HEK293T (cell line): ENCODE data around the gene ATG5.
"Not testable (repeated sequence)": the region's sequence is repeated elsewhere in the genome, so short reads cannot be mapped to it uniquely, and the experiment has no call there.

Experiments
- CTCF ChIA-PET: fragments of 350-600 bp; formaldehyde crosslinking; extraction: SDS; loops from one replicate; lab custom pipeline; 2021; ENCODE audit warnings: antibody characterized with exemption, inconsistent platforms; lab: Yijun Ruan, JAX
- POLR2A ChIA-PET: fragments of 350-600 bp; formaldehyde crosslinking; extraction: SDS; loops from one replicate; lab custom pipeline; 2020; ENCODE audit warnings: antibody characterized with exemption, inconsistent platforms; lab: Yijun Ruan, JAX
- DNase-seq: peaks from one replicate; pipeline ENCODE4 v3.0.0; 2012; ENCODE audit warnings: mixed read lengths; ENCODE audit errors: extremely low spot score
- ARNT ChIP-seq: fragments of 450-650 bp; IDR thresholded peaks from 2 replicates; pipeline ENCODE4 v1.6.1; 2017; ENCODE audit warnings: mild to moderate bottlenecking
- BHLHE40 ChIP-seq: fragments of 450-650 bp; IDR thresholded peaks from 2 replicates; pipeline ENCODE4 v1.6.1; 2016; ENCODE audit warnings: mild to moderate bottlenecking, moderate library complexity, borderline replicate concordance
- CTBP1 ChIP-seq: fragments of 450-650 bp; IDR thresholded peaks from 2 replicates; pipeline ENCODE4 v1.6.1; 2016; ENCODE audit warnings: borderline replicate concordance
- ELF4 ChIP-seq: fragments of 450-650 bp; IDR thresholded peaks from 2 replicates; pipeline ENCODE4 v1.6.1; 2017; ENCODE audit warnings: antibody characterized with exemption
- FOXA1 ChIP-seq: fragments of 450-650 bp; IDR thresholded peaks from 2 replicates; pipeline ENCODE4 v1.6.1; 2016; ENCODE audit warnings: mild to moderate bottlenecking
- FOXK2 ChIP-seq: fragments of 450-650 bp; IDR thresholded peaks from 2 replicates; pipeline ENCODE4 v1.6.1; 2016; ENCODE audit warnings: mild to moderate bottlenecking
- FOXM1 ChIP-seq: fragments of 450-650 bp; IDR thresholded peaks from 2 replicates; pipeline ENCODE4 v1.6.1; 2017; ENCODE audit warnings: mild to moderate bottlenecking, borderline replicate concordance
- HDGF ChIP-seq: fragments of 450-650 bp; IDR thresholded peaks from 2 replicates; pipeline ENCODE4 v1.6.1; 2017; ENCODE audit warnings: antibody characterized with exemption, borderline replicate concordance
- L3MBTL2 ChIP-seq: fragments of 450-650 bp; conservative IDR thresholded peaks from 2 replicates; pipeline ENCODE4 v1.6.1; 2016; ENCODE audit warnings: mild to moderate bottlenecking
- LEF1 ChIP-seq: fragments of 450-650 bp; IDR thresholded peaks from 2 replicates; pipeline ENCODE4 v1.6.1; 2017; ENCODE audit warnings: mild to moderate bottlenecking, borderline replicate concordance
- NFRKB ChIP-seq: fragments of 450-650 bp; IDR thresholded peaks from 2 replicates; pipeline ENCODE4 v1.6.1; 2016; ENCODE audit warnings: mild to moderate bottlenecking, moderate library complexity
- SP1 ChIP-seq: fragments of 450-650 bp; IDR thresholded peaks from 2 replicates; pipeline ENCODE4 v1.6.1; 2017
- SUZ12 ChIP-seq: fragments of 450-650 bp; IDR thresholded peaks from 2 replicates; pipeline ENCODE4 v1.6.1; 2016; ENCODE audit warnings: mild to moderate bottlenecking
- TARDBP ChIP-seq: fragments of 450-650 bp; IDR thresholded peaks from 2 replicates; pipeline ENCODE4 v1.6.1; 2016
- ZNF384 ChIP-seq: fragments of 450-650 bp; IDR thresholded peaks from 2 replicates; pipeline ENCODE4 v1.6.1; 2016
- TF ChIP-seq, protein P1 (sequence below): fragments of 450-650 bp; IDR thresholded peaks from 2 replicates; pipeline ENCODE4 v1.6.1; 2016

Gene ATG5

DNA sequence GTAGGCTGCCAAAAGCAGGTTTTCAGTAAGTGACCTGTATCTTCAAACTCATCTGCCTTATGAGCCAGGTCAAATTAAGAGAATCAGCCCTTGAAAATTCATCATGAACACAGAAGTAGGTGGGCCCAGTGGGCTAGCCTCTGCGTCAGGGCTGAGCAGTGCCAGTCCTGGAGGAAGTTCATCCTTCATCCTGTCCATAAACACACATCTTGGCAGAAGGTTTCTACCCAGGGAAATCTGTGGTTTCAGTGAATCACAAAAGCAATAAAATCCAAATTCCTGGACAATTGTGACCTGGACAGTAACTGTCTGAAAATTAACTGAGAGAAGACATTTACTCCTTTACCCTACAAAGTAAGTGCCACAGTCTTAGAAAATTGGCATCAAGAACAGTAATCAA lies 72.4 kb downstream of the ATG5 start:
- CTCF ChIA-PET, result interaction anchor here (0.5 kb wide), 1 partner anchor 515 kb away, joined by 3 read pairs; no protein-coding TSS in a partner anchor
- POLR2A ChIA-PET, result no interaction called here

DNA sequence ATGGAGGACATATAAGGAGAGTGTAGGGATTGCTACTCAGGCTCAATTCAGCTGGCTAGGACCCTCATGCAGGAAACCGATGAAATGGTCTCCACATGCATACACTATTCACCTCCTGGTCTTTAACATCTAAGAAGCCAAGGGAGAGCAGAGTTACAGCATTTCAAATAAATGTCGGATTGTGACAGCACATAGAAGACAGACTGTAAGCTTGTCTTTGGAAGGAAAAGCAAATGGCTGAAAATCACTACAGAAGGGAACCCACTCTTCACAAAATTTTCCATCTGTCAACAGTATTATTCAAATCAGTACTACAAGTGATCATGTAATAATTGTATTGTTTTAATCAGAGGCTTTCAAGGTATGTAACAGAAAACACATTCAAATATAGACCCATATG lies 72.9 kb downstream of the ATG5 start:
- ChIA-PET CTCF (interaction anchor here (1.0 kb wide), 1 partner anchor 48 kb away, joined by 4 read pairs; no protein-coding TSS in a partner anchor), POLR2A (no interaction called here)
- DNase-seq, result no peak

More for the DNA sequence above, 72.4 kb downstream of the ATG5 start:
- TF ChIP-seq CTBP1 (no peak), ARNT (no peak), ELF4 (no peak), ZNF384 (no peak), SUZ12 (no peak), BHLHE40 (no peak), HDGF (no peak)
- TF ChIP-seq, protein P1, sequence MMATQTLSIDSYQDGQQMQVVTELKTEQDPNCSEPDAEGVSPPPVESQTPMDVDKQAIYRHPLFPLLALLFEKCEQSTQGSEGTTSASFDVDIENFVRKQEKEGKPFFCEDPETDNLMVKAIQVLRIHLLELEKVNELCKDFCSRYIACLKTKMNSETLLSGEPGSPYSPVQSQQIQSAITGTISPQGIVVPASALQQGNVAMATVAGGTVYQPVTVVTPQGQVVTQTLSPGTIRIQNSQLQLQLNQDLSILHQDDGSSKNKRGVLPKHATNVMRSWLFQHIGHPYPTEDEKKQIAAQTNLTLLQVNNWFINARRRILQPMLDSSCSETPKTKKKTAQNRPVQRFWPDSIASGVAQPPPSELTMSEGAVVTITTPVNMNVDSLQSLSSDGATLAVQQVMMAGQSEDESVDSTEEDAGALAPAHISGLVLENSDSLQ, result no peak
- DNase-seq, result no peak

DNA sequence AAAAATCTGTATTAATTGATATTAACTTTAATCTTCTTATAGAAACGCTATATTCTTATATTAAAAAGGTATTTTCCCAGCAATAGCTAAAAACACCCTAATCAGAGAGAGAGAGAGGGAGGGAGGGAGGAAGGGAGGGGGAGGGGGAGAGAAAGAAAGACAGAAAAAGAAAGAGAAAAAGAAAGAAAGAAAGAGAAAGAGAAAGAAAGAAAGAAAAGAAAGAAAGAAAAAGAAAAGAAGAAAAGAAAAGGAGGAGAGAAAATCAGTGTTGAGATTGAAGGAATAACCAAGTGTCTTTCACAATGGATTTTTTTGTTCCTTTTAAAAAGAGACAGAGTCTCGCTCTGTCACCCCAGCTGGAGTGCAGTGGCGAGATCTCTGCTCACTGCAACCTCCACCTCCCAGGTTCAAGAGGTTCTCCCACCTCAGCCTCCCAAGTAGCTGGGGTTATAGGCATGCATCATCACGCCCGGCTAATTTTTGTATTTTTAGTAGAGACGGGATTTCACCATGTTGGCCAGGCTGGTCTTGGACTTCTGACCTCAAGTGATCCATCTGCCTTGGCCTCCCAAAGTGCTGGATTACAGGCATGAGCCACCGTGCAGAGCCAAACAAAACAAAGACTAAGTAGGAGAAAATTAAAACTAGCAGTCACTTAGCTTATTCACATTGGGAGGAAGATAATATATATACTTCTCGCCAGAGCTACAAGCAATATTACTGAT lies 73.9 kb downstream of the ATG5 start:
- POLR2A ChIA-PET, DNase-seq: not testable (repeated sequence)
- CTCF ChIA-PET, result interaction anchor here (1.0 kb wide), 1 partner anchor 49 kb away, joined by 4 read pairs; no protein-coding TSS in a partner anchor

More for the DNA sequence above, 72.9 kb downstream of the ATG5 start:
- TF ChIP-seq L3MBTL2 (no peak), NFRKB (no peak), SP1 (no peak), ELF4 (no peak), FOXM1 (no peak), SUZ12 (no peak)

DNA sequence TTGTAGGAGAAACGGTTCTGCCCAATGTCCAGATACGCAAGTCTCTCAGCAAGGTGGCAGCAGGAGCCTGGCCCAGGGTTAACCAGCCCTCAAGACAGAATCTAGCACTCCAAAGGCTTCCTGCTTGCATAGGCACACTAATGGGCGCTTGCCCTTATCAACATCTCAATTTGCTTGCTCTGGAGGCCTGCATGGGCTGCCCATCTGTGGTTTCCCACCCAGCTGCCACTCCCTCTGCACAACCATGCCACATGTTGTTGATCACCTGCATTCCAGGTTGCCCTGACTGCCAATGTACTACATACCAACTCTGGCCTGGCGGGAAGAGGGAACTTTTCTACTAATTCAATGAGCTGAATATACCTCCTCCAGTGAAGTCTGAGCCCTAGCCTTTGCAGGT lies 74.6 kb downstream of the ATG5 start:
- ChIA-PET POLR2A (no interaction called here), CTCF (no interaction called here)
- no peak for DNase-seq
- TF ChIP-seq FOXK2, result no peak
- no peak for TF ChIP-seq ZNF384
- TF ChIP-seq FOXA1, result no peak
- TF ChIP-seq SP1, result no peak
- TF ChIP-seq CTBP1, result no peak
- no peak for TF ChIP-seq ELF4
- no peak for TF ChIP-seq FOXM1
- no peak for TF ChIP-seq NFRKB
- TF ChIP-seq L3MBTL2, result no peak
- no peak for TF ChIP-seq SUZ12
- TF ChIP-seq BHLHE40, result no peak
- no peak for TF ChIP-seq LEF1
- no peak for TF ChIP-seq TARDBP
- TF ChIP-seq ARNT, result no peak

DNA sequence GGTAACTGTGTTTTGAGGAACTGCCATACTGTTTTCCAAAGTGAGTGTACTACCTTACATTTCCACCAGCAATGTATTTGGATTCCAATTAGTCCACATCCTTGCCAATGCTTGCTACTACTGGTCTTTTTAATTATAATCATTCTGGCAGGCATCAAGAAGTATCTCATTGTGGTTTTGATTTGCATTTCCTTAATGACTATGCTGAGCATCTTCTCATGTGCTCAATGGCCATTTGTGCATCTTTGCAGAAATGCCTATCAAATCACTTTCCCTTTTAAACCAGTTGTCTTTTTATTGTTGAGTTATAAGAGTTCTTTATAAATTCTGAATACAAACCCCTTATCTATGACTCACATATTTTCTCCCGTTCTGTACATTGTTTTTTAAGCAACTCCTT lies 75.9 kb downstream of the ATG5 start:
- CTCF ChIA-PET, result no interaction called here

DNA sequence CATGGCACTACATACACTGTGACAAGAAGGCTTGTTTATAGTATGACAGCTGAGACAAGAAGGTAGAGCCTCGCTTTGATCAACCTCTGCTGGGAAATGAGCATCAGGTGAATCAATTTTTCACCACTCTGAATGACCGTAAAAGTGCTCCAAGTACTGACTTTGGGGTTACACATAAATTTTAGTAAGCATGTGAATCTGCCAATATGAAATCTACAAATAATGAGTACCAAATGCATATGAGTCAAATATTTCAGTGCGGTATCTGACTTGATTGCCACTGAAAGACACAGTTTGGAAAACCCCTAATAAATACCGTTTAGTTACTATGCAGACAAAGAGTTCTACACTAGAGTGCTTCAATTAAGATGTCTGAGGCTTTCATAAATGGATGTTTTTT lies 77.8 kb downstream of the ATG5 start:
- ChIA-PET CTCF (no interaction called here), POLR2A (no interaction called here)
- DNase-seq, result no peak
- TF ChIP-seq BHLHE40 (no peak), NFRKB (no peak), FOXM1 (no peak), FOXA1 (no peak), L3MBTL2 (no peak)

More for the DNA sequence above, 75.9 kb downstream of the ATG5 start:
- POLR2A ChIA-PET, result no interaction called here
- TF ChIP-seq ZNF384 (no peak), SP1 (no peak), ELF4 (no peak), TARDBP (no peak), CTBP1 (no peak)
- no peak for DNase-seq

DNA sequence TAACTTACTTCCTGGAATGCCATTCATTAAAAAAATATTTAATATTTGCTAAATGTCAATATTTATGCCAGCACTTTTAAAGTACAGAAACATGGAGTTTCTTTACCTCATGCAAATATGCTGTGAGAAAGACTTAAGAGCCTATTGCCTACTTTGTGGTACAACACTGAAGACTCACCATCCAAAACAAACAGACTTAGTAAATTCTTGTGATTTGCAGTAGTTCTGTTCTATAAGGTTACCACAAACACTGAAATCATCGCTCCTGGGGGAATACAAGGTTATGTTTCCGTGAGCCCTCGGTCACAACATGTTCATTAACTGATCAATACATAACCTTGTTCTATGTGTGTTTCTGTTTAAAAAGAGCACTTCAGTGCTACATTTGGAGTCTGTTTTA lies 78.3 kb downstream of the ATG5 start:
- DNase-seq, result no peak
- ChIA-PET CTCF (no interaction called here), POLR2A (no interaction called here)
- no peak for TF ChIP-seq ARNT
- no peak for TF ChIP-seq TARDBP
- TF ChIP-seq BHLHE40, result no peak
- TF ChIP-seq FOXK2, result no peak
- no peak for TF ChIP-seq NFRKB
- no peak for TF ChIP-seq FOXM1
- TF ChIP-seq SUZ12, result no peak
- no peak for TF ChIP-seq ZNF384
- TF ChIP-seq CTBP1, result no peak
- TF ChIP-seq SP1, result no peak
- TF ChIP-seq HDGF, result no peak
- no peak for TF ChIP-seq L3MBTL2
- TF ChIP-seq, protein P1, result no peak
- TF ChIP-seq LEF1, result no peak
- TF ChIP-seq ELF4, result no peak
- no peak for TF ChIP-seq FOXA1
